Measurements from ENCODE around the gene SPECC1.
"Not testable (repeated sequence)": the region's sequence is repeated elsewhere in the genome, so short reads cannot be mapped to it uniquely, and the experiment has no call there.

SPECC1 gene

GRCh38 chr17:20244671-20245070 is 235.5 kb downstream of the SPECC1 start:
- DNase-seq, result no peak

GRCh38 chr17:20246692-20247091 is 237.5 kb downstream of the SPECC1 start:
- DNase-seq, result no peak

- no peak for DNase-seq
Observed at GRCh38 chr17:20253323-20253722, 244.2 kb downstream of the SPECC1 start.

GRCh38 chr17:20254541-20254940 is 245.4 kb downstream of the SPECC1 start:
- no peak for DNase-seq

GRCh38 chr17:20256144-20256543 is 247.0 kb downstream of the SPECC1 start:
- DNase-seq, result no peak

- DNase-seq, result no peak
Observed at GRCh38 chr17:20257008-20257407, 247.8 kb downstream of the SPECC1 start.

- DNase-seq, result no peak
Observed at GRCh38 chr17:20257798-20258197, 248.6 kb downstream of the SPECC1 start.

GRCh38 chr17:20259668-20260067 is 250.5 kb downstream of the SPECC1 start:
- DNase-seq, result no peak

- no peak for DNase-seq
Observed at GRCh38 chr17:20260268-20260667, 251.1 kb downstream of the SPECC1 start.

GRCh38 chr17:20262226-20263114 is 253.3 kb downstream of the SPECC1 start:
- no peak for DNase-seq

- not testable (repeated sequence) for DNase-seq
Observed at GRCh38 chr17:20263115-20263433, 253.9 kb downstream of the SPECC1 start.

GRCh38 chr17:20263595-20263994 is 254.4 kb downstream of the SPECC1 start:
- no peak for DNase-seq

- no peak for DNase-seq
Observed at GRCh38 chr17:20264996-20265395, 255.8 kb downstream of the SPECC1 start.

- DNase-seq, result no peak
Observed at GRCh38 chr17:20266806-20267458, 257.8 kb downstream of the SPECC1 start.

- no peak for DNase-seq
Observed at GRCh38 chr17:20267459-20267842, 258.3 kb downstream of the SPECC1 start.

GRCh38 chr17:20270369-20270768 is 261.2 kb downstream of the SPECC1 start:
- DNase-seq, result no peak

- DNase-seq, result no peak
Observed at GRCh38 chr17:20271011-20271610, 262.0 kb downstream of the SPECC1 start.

GRCh38 chr17:20273741-20274500 is 264.8 kb downstream of the SPECC1 start:
- DNase-seq, result no peak

- no peak for DNase-seq
Observed at GRCh38 chr17:20275653-20276052, 266.5 kb downstream of the SPECC1 start.

- DNase-seq, result no peak
Observed at GRCh38 chr17:20276421-20276820, 267.3 kb downstream of the SPECC1 start.

GRCh38 chr17:20278805-20279204 is 269.6 kb downstream of the SPECC1 start:
- no peak for DNase-seq

GRCh38 chr17:20279631-20280030 is 270.5 kb downstream of the SPECC1 start:
- no peak for DNase-seq

- no peak for DNase-seq
Observed at GRCh38 chr17:20280051-20280450, 270.9 kb downstream of the SPECC1 start.

Data from stimulated activated CD8-positive, alpha-beta memory T cell treated with anti-CD3 and anti-CD28 coated beads, Interleukin-4, amount 100 ng/mL, for 48 hours (primary cell).